Loucy (cell line): Measurements from ENCODE around the gene MRPL24.

ENCODE experiments used
- H2AFZ ChIP-seq: fragments of 200-600 bp; sonication (generic); 2 replicates; pipeline ENCODE4 v1.6.0; 2016; ENCODE audit warnings: antibody characterized with exemption, mild to moderate bottlenecking, low read length, moderate library complexity
- H3F3A ChIP-seq: fragments of 200-600 bp; 2 replicates; pipeline ENCODE4 v1.6.0; 2016; ENCODE audit warnings: antibody characterized with exemption, low read depth, mild to moderate bottlenecking
- H3K27me3 ChIP-seq: fragments of 200-600 bp; sonication (generic); 2 replicates; pipeline ENCODE4 v1.6.1; 2014; ENCODE audit warnings: low read length, mild to moderate bottlenecking; ENCODE audit not compliant: insufficient read depth, poor library complexity, severe bottlenecking
- H3K36me3 ChIP-seq: fragments of 200-600 bp; sonication (generic); 2 replicates; pipeline ENCODE4 v1.6.1; 2016; ENCODE audit warnings: low read length; ENCODE audit not compliant: insufficient read depth
- H3K4me1 ChIP-seq: fragments of 200-600 bp; sonication (generic); 2 replicates; pipeline ENCODE4 v1.5.1; 2014; ENCODE audit warnings: low read length, mild to moderate bottlenecking; ENCODE audit not compliant: insufficient read depth, poor library complexity, severe bottlenecking
- H3K4me2 ChIP-seq: fragments of 200-600 bp; sonication (generic); 2 replicates; pipeline ENCODE4 v1.6.0; 2014; ENCODE audit warnings: antibody characterized with exemption, low read length, low read depth, mild to moderate bottlenecking; ENCODE audit not compliant: poor library complexity, severe bottlenecking
- H3K4me3 ChIP-seq: fragments of 200-600 bp; sonication (generic); 2 replicates; pipeline ENCODE4 v1.5.1; 2014; ENCODE audit warnings: low read length, mild to moderate bottlenecking, mixed read lengths; ENCODE audit not compliant: poor library complexity, severe bottlenecking
- H3K79me2 ChIP-seq: fragments of 200-600 bp; sonication (generic); 2 replicates; pipeline ENCODE4 v1.6.1; 2014; ENCODE audit warnings: low read length; ENCODE audit not compliant: insufficient read depth
- H3K9ac ChIP-seq: fragments of 200-600 bp; sonication (generic); 2 replicates; pipeline ENCODE4 v1.6.0; 2014; ENCODE audit warnings: mild to moderate bottlenecking, low read depth, low read length, moderate library complexity; ENCODE audit not compliant: poor library complexity, severe bottlenecking
- H3K9me2 ChIP-seq: fragments of 200-600 bp; sonication (generic); replicated peaks from 2 replicates; pipeline ENCODE4 v1.6.1; 2016; ENCODE audit warnings: low read depth, low read length, mixed read lengths
- H3K9me3 ChIP-seq: fragments of 200-600 bp; sonication (generic); 2 replicates; pipeline ENCODE4 v1.6.1; 2014; ENCODE audit warnings: mild to moderate bottlenecking, antibody characterized with exemption, low read length, low read depth; ENCODE audit not compliant: insufficient read depth
- H4K20me1 ChIP-seq: fragments of 200-600 bp; sonication (generic); 2 replicates; pipeline ENCODE4 v1.6.0; 2014; ENCODE audit warnings: antibody characterized with exemption, low read length, mild to moderate bottlenecking; ENCODE audit not compliant: insufficient read depth, poor library complexity, severe bottlenecking
- CTCF ChIP-seq: fragments of 200-600 bp; sonication (generic); conservative IDR thresholded peaks from 2 replicates; pipeline ENCODE4 v1.5.1; 2014; ENCODE audit warnings: mild to moderate bottlenecking, antibody characterized with exemption, low read length
- EZH2phosphoT487 ChIP-seq: fragments of 200-600 bp; IDR thresholded peaks from 2 replicates; pipeline ENCODE4 v1.6.1; 2018; ENCODE audit warnings: antibody characterized with exemption, mild to moderate bottlenecking, moderate library complexity, borderline replicate concordance

Gene MRPL24

GRCh38 chr1:156768610-156769295 lies 27.9 kb upstream of the MRPL24 start:
- Histone ChIP-seq H3K9me3 (no peaks in the 10 kb centered on the region), H2AFZ (no peak overlapping the region), H3K9me2 (no peaks in the 10 kb centered on the region), H3K36me3 (no peaks in the 10 kb centered on the region), H3K4me3 (peak overlapping the region; percentile 78), H3K79me2 (peaks cover 73% of the 10 kb centered on the region), H3K9ac (peak overlapping the region; percentile 94), H3K27me3 (no peaks in the 10 kb centered on the region), H3F3A (no peaks in the 10 kb centered on the region), H3K4me2 (peak overlapping the region; percentile 95), H3K4me1 (peaks cover 57% of the 10 kb centered on the region), H4K20me1 (peaks cover 54% of the 10 kb centered on the region)
- TF ChIP-seq CTCF, result no peak
- no peak for TF ChIP-seq EZH2phosphoT487

- TF ChIP-seq EZH2phosphoT487 (no peak), CTCF (no peak)
- H3K4me2 ChIP-seq, result peak overlapping the region; percentile 95
- no peaks in the 10 kb centered on the region for H3F3A ChIP-seq
- peak overlapping the region; percentile 94 for H3K9ac ChIP-seq
- no peaks in the 10 kb centered on the region for H3K27me3 ChIP-seq
- H3K79me2 ChIP-seq, result peaks cover 66% of the 10 kb centered on the region
- H2AFZ ChIP-seq, result peak overlapping the region; percentile 63
- H3K9me2 ChIP-seq, result no peaks in the 10 kb centered on the region
- peaks cover 50% of the 10 kb centered on the region for H3K4me1 ChIP-seq
- peaks cover 47% of the 10 kb centered on the region for H4K20me1 ChIP-seq
- H3K36me3 ChIP-seq, result no peaks in the 10 kb centered on the region
- H3K9me3 ChIP-seq, result no peaks in the 10 kb centered on the region
- H3K4me3 ChIP-seq, result peak overlapping the region; percentile 78
Observed at GRCh38 chr1:156767879-156768604, 27.2 kb upstream of the MRPL24 start.

- H3K4me2 ChIP-seq, result peak within 1 kb of the TSS; percentile 95
- no peaks in the 10 kb centered on the region for H3F3A ChIP-seq
- H3K4me1 ChIP-seq, result peaks cover 43% of the 10 kb centered on the region
- peak within 1 kb of the TSS; percentile 94 for H3K9ac ChIP-seq
- H3K9me3 ChIP-seq, result no peaks in the 10 kb centered on the region
- no peak for TF ChIP-seq EZH2phosphoT487
- TF ChIP-seq CTCF, result no peak
- no peaks in the 10 kb centered on the region for H3K36me3 ChIP-seq
- no peaks in the 10 kb centered on the region for H3K9me2 ChIP-seq
- peaks cover 41% of the 10 kb centered on the region for H4K20me1 ChIP-seq
- H3K27me3 ChIP-seq, result no peaks in the 10 kb centered on the region
- peaks cover 58% of the 10 kb centered on the region for H3K79me2 ChIP-seq
- H2AFZ ChIP-seq, result peak within 1 kb of the TSS; percentile 75
- peak within 1 kb of the TSS; percentile 78 for H3K4me3 ChIP-seq
Observed at GRCh38 chr1:156767101-156767878, 26.4 kb upstream of the MRPL24 start, which contains the start of gene PRCC. PRCC (plus strand) TSS chr1:156767535; CDS start chr1:156767772, 237 bp downstream.
